GM11168 (cell line): Measurements from ENCODE around the gene TMPRSS5.
"Not testable (repeated sequence)": the region's sequence is repeated elsewhere in the genome, so short reads cannot be mapped to it uniquely, and the experiment has no call there.

Experiments used
- in situ Hi-C: fragments of 300-500 bp; cut with MboI; formaldehyde crosslinking; loops from one replicate; pipeline ENCODE4 v1.12.0; 2022; ENCODE audit warnings: low sequenced_read_pairs; ENCODE audit not compliant: unreplicated experiment

The TMPRSS5 gene

GRCh38 chr11:113671914-113672313 is 34.2 kb downstream of the TMPRSS5 start:
- in situ Hi-C loops, result not testable (repeated sequence)

GRCh38 chr11:113670831-113671215 is 35.3 kb downstream of the TMPRSS5 start:
- in situ Hi-C loops, result no loop called here

GRCh38 chr11:113670149-113670830 is 35.8 kb downstream of the TMPRSS5 start:
- in situ Hi-C loops, result no loop called here

- in situ Hi-C loops, result no loop called here
Observed at GRCh38 chr11:113668255-113668654, 37.9 kb downstream of the TMPRSS5 start.

- in situ Hi-C loops, result no loop called here
Observed at GRCh38 chr11:113667801-113668200, 38.3 kb downstream of the TMPRSS5 start.

- in situ Hi-C loops, result no loop called here
Observed at GRCh38 chr11:113666584-113666983, 39.5 kb downstream of the TMPRSS5 start.

- in situ Hi-C loops, result no loop called here
Observed at GRCh38 chr11:113664981-113665710, 41.0 kb downstream of the TMPRSS5 start.

GRCh38 chr11:113664069-113664980 is 41.8 kb downstream of the TMPRSS5 start:
- in situ Hi-C loops, result no loop called here

- in situ Hi-C loops, result no loop called here
Observed at GRCh38 chr11:113663567-113663966, 42.5 kb downstream of the TMPRSS5 start.

GRCh38 chr11:113655771-113656170 is 50.3 kb downstream of the TMPRSS5 start:
- in situ Hi-C loops, result no loop called here

- in situ Hi-C loops, result no loop called here
Observed at GRCh38 chr11:113651023-113651422, 55.1 kb downstream of the TMPRSS5 start.

GRCh38 chr11:113649311-113649710 is 56.8 kb downstream of the TMPRSS5 start:
- in situ Hi-C loops, result no loop called here

- in situ Hi-C loops, result no loop called here
Observed at GRCh38 chr11:113647856-113648255, 58.3 kb downstream of the TMPRSS5 start.

- in situ Hi-C loops, result no loop called here
Observed at GRCh38 chr11:113647108-113647507, 59.0 kb downstream of the TMPRSS5 start.

- in situ Hi-C loops, result no loop called here
Observed at GRCh38 chr11:113645593-113646349, 60.3 kb downstream of the TMPRSS5 start.

- in situ Hi-C loops, result no loop called here
Observed at GRCh38 chr11:113644605-113645004, 61.5 kb downstream of the TMPRSS5 start.

GRCh38 chr11:113643701-113644100 is 62.4 kb downstream of the TMPRSS5 start:
- in situ Hi-C loops, result no loop called here

GRCh38 chr11:113643006-113643585 is 63.0 kb downstream of the TMPRSS5 start:
- in situ Hi-C loops, result no loop called here

- in situ Hi-C loops, result no loop called here
Observed at GRCh38 chr11:113642090-113642489, 64.0 kb downstream of the TMPRSS5 start.

- in situ Hi-C loops, result no loop called here
Observed at GRCh38 chr11:113638376-113638775, 67.7 kb downstream of the TMPRSS5 start.
